Fibroblast of mammary gland (primary cell): ENCODE measurements around the gene GLT8D2.
A peak's percentile ranks its signal among the peaks of the same experiment; 100 is the strongest.

ENCODE experiments used
- DNase-seq: peaks from one replicate; pipeline ENCODE4 v3.0.0-alpha.2; 2010; ENCODE audit warnings: low read depth
- H3K4me3 ChIP-seq: 2 replicates; pipeline ENCODE4 v1.5.1; 2011; ENCODE audit warnings: low read depth, mild to moderate bottlenecking, low read length, moderate library complexity; ENCODE audit not compliant: control insufficient read depth
- TF ChIP-seq, protein P1 (sequence below): conservative IDR thresholded peaks from 2 replicates; pipeline ENCODE4 v1.5.1; 2011; ENCODE audit warnings: low read depth, low read length, inconsistent platforms; ENCODE audit not compliant: control insufficient read depth, insufficient read depth

Gene GLT8D2, protein sequence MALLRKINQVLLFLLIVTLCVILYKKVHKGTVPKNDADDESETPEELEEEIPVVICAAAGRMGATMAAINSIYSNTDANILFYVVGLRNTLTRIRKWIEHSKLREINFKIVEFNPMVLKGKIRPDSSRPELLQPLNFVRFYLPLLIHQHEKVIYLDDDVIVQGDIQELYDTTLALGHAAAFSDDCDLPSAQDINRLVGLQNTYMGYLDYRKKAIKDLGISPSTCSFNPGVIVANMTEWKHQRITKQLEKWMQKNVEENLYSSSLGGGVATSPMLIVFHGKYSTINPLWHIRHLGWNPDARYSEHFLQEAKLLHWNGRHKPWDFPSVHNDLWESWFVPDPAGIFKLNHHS

DNA sequence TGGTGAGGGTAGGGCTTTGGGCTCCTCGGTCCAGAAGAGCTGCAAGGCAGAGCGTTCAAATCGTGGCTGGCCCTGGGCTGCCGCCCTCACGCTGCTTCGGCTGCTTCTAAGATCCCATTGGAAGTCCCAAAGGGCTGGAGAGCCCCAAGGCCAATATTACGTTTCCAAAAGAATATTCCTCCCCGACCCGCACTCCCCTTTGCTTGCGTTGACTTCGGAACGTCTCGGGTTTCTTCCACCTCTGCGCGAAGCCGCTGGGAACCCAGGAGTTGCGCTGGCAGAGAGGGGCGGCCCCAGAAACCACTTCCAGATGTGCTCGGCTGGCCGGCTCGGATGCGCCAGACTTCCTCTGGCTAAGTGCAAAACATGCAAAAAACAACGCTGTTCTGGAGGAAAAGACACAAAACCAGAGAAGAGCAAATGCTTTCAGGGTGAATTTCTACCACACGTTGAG lies at the start of gene GLT8D2:
GLT8D2 (minus strand) TSS at position 285 of the 454 bp plus-strand sequence. CDS start 30,539 bp downstream, outside the sequence.
- TF ChIP-seq, protein P1, sequence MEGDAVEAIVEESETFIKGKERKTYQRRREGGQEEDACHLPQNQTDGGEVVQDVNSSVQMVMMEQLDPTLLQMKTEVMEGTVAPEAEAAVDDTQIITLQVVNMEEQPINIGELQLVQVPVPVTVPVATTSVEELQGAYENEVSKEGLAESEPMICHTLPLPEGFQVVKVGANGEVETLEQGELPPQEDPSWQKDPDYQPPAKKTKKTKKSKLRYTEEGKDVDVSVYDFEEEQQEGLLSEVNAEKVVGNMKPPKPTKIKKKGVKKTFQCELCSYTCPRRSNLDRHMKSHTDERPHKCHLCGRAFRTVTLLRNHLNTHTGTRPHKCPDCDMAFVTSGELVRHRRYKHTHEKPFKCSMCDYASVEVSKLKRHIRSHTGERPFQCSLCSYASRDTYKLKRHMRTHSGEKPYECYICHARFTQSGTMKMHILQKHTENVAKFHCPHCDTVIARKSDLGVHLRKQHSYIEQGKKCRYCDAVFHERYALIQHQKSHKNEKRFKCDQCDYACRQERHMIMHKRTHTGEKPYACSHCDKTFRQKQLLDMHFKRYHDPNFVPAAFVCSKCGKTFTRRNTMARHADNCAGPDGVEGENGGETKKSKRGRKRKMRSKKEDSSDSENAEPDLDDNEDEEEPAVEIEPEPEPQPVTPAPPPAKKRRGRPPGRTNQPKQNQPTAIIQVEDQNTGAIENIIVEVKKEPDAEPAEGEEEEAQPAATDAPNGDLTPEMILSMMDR: no peak
- H3K4me3 ChIP-seq: peak within 1 kb of the TSS; percentile 66
- peak; percentile 86 for DNase-seq

DNA sequence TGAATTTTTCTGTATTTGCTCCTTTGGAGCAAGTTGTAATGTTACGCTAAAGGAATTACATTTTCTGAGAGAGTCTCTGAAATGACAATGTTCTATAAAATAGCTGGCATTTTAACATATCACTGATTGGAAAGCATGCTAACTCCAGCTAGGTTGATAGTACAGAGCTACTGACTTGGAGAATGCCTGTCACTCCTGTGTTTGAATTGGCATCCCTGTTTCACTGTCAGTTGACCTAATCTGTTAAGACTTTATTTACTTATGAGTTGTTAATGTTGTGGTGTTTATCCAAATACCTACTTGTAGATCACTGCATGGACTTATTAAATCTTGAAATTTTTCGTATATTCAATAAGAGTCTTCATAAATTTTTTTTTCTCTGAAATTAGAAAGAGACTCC lies 48.0 kb upstream of the GLT8D2 start:
- TF ChIP-seq, protein P1: no peak
- no peak for DNase-seq
- no peak overlapping the region for H3K4me3 ChIP-seq

DNA sequence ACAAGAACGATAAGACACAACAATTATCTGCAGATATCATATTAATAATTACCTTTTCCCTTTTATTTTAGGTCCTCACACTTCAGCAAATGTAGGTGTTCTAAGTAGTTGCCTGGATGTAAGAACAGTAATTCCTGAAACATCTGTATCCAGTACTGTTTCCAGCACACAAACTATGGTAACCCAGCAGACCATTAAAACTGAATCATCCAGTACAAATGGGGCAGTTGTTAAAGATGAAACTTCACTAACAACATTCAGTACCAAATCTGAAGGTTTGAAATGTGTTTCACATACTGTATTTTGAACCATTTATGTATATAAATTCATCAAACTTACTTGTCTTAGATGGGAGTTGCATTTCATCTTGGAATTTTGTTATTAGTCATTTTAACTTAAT lies 45.3 kb upstream of the GLT8D2 start:
- no peak for DNase-seq
- H3K4me3 ChIP-seq: no peak overlapping the region
- TF ChIP-seq, protein P1: no peak

DNA sequence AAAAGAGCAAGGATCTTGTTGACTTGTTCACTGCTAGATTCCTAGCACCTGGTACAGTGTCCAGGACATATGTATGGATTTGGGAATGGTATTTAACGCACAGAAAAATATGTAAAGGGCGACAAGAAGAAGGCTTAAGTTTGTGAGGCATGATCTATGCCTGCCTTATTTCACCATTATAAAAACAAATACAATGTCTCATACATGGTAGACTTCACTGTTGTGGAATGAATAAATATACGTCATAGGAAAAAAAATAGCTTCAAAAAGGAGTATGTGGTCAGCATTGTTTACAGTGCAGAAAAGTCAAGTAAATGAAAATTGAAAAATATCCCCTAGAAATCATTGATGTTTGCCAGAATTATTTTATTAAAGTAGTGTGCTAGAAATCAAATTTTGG lies 44.3 kb upstream of the GLT8D2 start:
- TF ChIP-seq, protein P1: no peak
- H3K4me3 ChIP-seq: no peak overlapping the region
- DNase-seq: no peak

DNA sequence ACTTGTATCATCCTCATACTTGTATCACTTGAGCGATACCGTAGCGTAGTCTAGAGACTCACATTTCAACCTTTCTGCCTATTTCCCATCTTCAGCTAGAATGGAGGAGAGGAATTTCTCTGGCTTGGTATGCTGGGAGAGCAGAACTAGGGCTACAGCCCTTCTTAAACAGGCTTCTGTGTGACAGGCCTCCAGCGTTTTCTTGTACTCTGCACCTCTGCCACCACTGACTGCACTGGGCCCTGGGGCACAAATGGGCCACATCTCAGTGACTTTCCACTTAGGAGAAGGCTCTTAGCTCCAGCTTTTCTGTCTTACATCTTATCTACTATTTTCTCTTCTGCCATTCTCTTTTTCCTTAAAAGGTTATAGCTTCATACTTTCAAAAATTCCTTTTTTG lies 41.1 kb upstream of the GLT8D2 start:
- TF ChIP-seq, protein P1: no peak
- no peak overlapping the region for H3K4me3 ChIP-seq

DNA sequence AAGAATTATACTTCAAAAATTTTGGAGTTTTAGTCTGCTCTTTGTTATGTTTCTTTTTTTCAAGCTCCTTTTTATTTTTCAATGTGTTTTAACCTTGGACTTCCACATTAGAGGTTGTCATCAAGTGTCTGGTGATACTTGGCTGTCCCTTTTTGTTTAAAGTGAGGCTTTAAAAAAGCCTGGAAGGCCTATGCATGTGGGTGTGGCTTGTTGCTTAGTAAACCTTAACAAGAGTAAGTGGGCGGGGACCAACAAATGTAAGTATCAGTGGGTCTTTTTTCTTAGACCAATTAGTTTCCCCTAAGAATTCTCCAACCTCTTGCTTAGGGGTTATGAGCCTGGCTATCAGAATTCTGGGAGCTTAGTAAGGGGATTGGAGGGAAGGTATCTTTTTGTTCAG lies 40.7 kb upstream of the GLT8D2 start:
- TF ChIP-seq, protein P1: no peak
- no peak for DNase-seq
- H3K4me3 ChIP-seq: no peak overlapping the region

More for the DNA sequence above, 41.1 kb upstream of the GLT8D2 start:
- no peak for DNase-seq
